Measurements from ENCODE around the gene PRAME. TPM values are rescaled to one million over a fixed set of nuclear protein-coding genes. Genes with fewer than 3 reads are reported as not detected.

Gene PRAME
- total and polyA plus RNA-seq, 2 experiments from 2014 or later: not detected

GRCh38 chr22:22593250-22593649, 34.2 kb upstream of the PRAME start:
- no peak overlapping the region for H3K4me3 ChIP-seq
- peaks cover 3% of the 10 kb centered on the region for H3K27me3 ChIP-seq
- no peak for DNase-seq (ENCODE audit: low spot score)
- no peaks in the 10 kb centered on the region for H3K9me2 ChIP-seq (replicated peaks; ENCODE audit: insufficient read depth)
- H3K4me1 ChIP-seq (ENCODE audit: insufficient read depth): no peaks in the 10 kb centered on the region
- WGBS (ENCODE audit: low lambda C conversion rate, missing lambda C conversion rate): 45% methylated on average over 2 of the region's 2 CpGs
- H3K4me2 ChIP-seq: no peak overlapping the region
- no peaks in the 10 kb centered on the region for H3K36me3 ChIP-seq (replicated peaks; ENCODE audit: insufficient read depth, low read depth)
- no peaks in the 10 kb centered on the region for H4K20me1 ChIP-seq (ENCODE audit: insufficient read depth, poor library complexity, severe bottlenecking)
- H2AFZ ChIP-seq: no peak overlapping the region
- H3K79me2 ChIP-seq: no peaks in the 10 kb centered on the region
- TF ChIP-seq EZH2phosphoT487 (IDR thresholded peaks at IDR 0.05; ENCODE audit: low read depth, severe bottlenecking, unreplicated experiment): no peak
- TF ChIP-seq CTCF (IDR thresholded peaks at IDR 0.05; ENCODE audit: poor library complexity): no peak
- no peak for TF ChIP-seq EZH2 (IDR thresholded peaks at IDR 0.05; ENCODE audit: borderline replicate concordance)
- H3K27ac ChIP-seq: no peak overlapping the region
- no peaks in the 10 kb centered on the region for H3K9me3 ChIP-seq (ENCODE audit: low read depth)

GRCh38 chr22:22591348-22592299, 32.6 kb upstream of the PRAME start:
- Histone ChIP-seq H3K9me2 (replicated peaks; ENCODE audit: insufficient read depth) (no peaks in the 10 kb centered on the region), H3K9me3 (ENCODE audit: low read depth) (no peaks in the 10 kb centered on the region), H3K4me3 (no peak overlapping the region), H3K79me2 (no peaks in the 10 kb centered on the region), H2AFZ (no peak overlapping the region), H3K27me3 (peaks cover 5% of the 10 kb centered on the region), H3K4me2 (no peak overlapping the region), H3K36me3 (replicated peaks; ENCODE audit: insufficient read depth, low read depth) (no peaks in the 10 kb centered on the region), H4K20me1 (ENCODE audit: insufficient read depth, poor library complexity, severe bottlenecking) (no peaks in the 10 kb centered on the region), H3K4me1 (ENCODE audit: insufficient read depth) (no peaks in the 10 kb centered on the region), H3K27ac (no peak overlapping the region)
- 68% methylated on average over 8 of the region's 8 CpGs for WGBS (ENCODE audit: low lambda C conversion rate, missing lambda C conversion rate)
- TF ChIP-seq CTCF (IDR thresholded peaks at IDR 0.05; ENCODE audit: poor library complexity) (no peak), EZH2phosphoT487 (IDR thresholded peaks at IDR 0.05; ENCODE audit: low read depth, severe bottlenecking, unreplicated experiment) (no peak), EZH2 (IDR thresholded peaks at IDR 0.05; ENCODE audit: borderline replicate concordance) (no peak)
- no peak for DNase-seq (ENCODE audit: low spot score)

GRCh38 chr22:22590136-22590891, 31.2 kb upstream of the PRAME start:
- Histone ChIP-seq H3K4me2 (no peak overlapping the region), H3K9me3 (ENCODE audit: low read depth) (no peaks in the 10 kb centered on the region), H2AFZ (no peak overlapping the region), H3K27ac (no peak overlapping the region), H3K4me3 (no peak overlapping the region), H4K20me1 (ENCODE audit: insufficient read depth, poor library complexity, severe bottlenecking) (no peaks in the 10 kb centered on the region), H3K9me2 (replicated peaks; ENCODE audit: insufficient read depth) (no peaks in the 10 kb centered on the region), H3K4me1 (ENCODE audit: insufficient read depth) (no peaks in the 10 kb centered on the region), H3K36me3 (replicated peaks; ENCODE audit: insufficient read depth, low read depth) (no peaks in the 10 kb centered on the region), H3K27me3 (peaks cover 16% of the 10 kb centered on the region), H3K79me2 (no peaks in the 10 kb centered on the region)
- 91% methylated on average over 8 of the region's 8 CpGs for WGBS (ENCODE audit: low lambda C conversion rate, missing lambda C conversion rate)
- no peak for DNase-seq (ENCODE audit: low spot score)
- TF ChIP-seq EZH2phosphoT487 (IDR thresholded peaks at IDR 0.05; ENCODE audit: low read depth, severe bottlenecking, unreplicated experiment): no peak
- TF ChIP-seq CTCF (IDR thresholded peaks at IDR 0.05; ENCODE audit: poor library complexity): no peak
- TF ChIP-seq EZH2 (IDR thresholded peaks at IDR 0.05; ENCODE audit: borderline replicate concordance): no peak

All from hepatocyte (in vitro differentiated cells).